C4-2B (cell line): ENCODE results near the gene CHCT1.
"Not testable (repeated sequence)": the region's sequence is repeated elsewhere in the genome, so short reads cannot be mapped to it uniquely, and the experiment has no call there.

Experiments used
- CTCF ChIP-seq: fragments of 450-650 bp; conservative IDR thresholded peaks from 2 replicates; pipeline ENCODE4 v1.5.1; 2017; ENCODE audit warnings: mild to moderate bottlenecking
- ZFX ChIP-seq: fragments of 450-650 bp; IDR thresholded peaks from 2 replicates; pipeline ENCODE4 v1.6.1; 2017

GRCh38 chr17:60433021-60433997 is 11.0 kb downstream of the CHCT1 start:
- TF ChIP-seq CTCF, ZFX: not testable (repeated sequence)
